Ovary (tissue), 3 donors: ENCODE results near the gene HBB.

Experiments
- CTCF ChIP-seq, 3 donors: fragments of 450-650 bp in 2 of 3; fragments of 200-600 bp in 1 of 3; IDR thresholded peaks; one replicate each; pipeline versions ENCODE4 v1.5.1 to v1.8.0; 2016 to 2022; ENCODE audit warnings: antibody characterized with exemption in 3 of 3, mild to moderate bottlenecking in 1 of 3
- EP300 ChIP-seq: sonication (generic); formaldehyde crosslinking; IDR thresholded peaks from one replicate; pipeline ENCODE4 v1.6.1; 2017; ENCODE audit warnings: antibody characterized with exemption
- donor health status: DM: no; HTN: no; CAD: no.

DNA sequence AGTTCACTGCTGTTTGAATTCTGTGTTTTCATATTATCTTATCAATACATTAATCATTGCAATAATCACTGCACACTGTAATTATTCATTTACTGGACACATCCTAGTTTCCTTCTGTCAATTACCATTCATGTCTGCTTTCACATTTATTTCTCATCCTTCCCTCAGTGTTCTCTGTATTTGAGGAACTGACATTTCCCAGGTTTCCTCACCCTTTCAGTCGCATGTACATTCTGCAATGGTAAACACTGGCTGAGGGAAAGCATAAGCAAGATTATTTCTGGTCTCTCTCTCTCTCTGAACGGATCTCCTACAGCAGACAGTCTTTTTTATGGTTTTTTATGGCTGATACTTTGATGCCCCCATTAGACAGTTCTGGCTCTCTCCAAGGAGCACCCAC, 11.6 kb upstream of the HBB start:
- no peak for TF ChIP-seq CTCF (IDR thresholded peaks at IDR 0.05)
- no peak for TF ChIP-seq EP300
